Osteocyte (in vitro differentiated cells): ENCODE results near the gene DYNC1H1. TPM values are rescaled to one million over a fixed set of nuclear protein-coding genes. Genes with fewer than 3 reads are reported as not detected.

ENCODE experiments used
- DNase-seq: peaks from one replicate; pipeline ENCODE4 v3.0.0; 2021; ENCODE audit warnings: mixed read lengths; ENCODE audit not compliant: unreplicated experiment; ENCODE audit errors: extremely low spot score
- H3K27ac Mint-ChIP-seq: one replicate; pipeline ENCODE4 v1.8.0; 2021; ENCODE audit warnings: mild to moderate bottlenecking, mixed read lengths; ENCODE audit not compliant: unreplicated experiment
- H3K27me3 Mint-ChIP-seq: one replicate; pipeline ENCODE4 v1.8.0; 2021; ENCODE audit warnings: mixed read lengths; ENCODE audit not compliant: unreplicated experiment
- H3K36me3 Mint-ChIP-seq: one replicate; pipeline ENCODE4 v1.8.0; 2021; ENCODE audit warnings: mixed read lengths; ENCODE audit not compliant: unreplicated experiment
- H3K4me1 Mint-ChIP-seq: one replicate; pipeline ENCODE4 v1.8.0; 2021; ENCODE audit warnings: mixed read lengths; ENCODE audit not compliant: unreplicated experiment
- H3K4me3 Mint-ChIP-seq: one replicate; pipeline ENCODE4 v1.8.0; 2021; ENCODE audit warnings: mild to moderate bottlenecking, moderate library complexity, mixed read lengths; ENCODE audit not compliant: unreplicated experiment
- H3K9me3 Mint-ChIP-seq: one replicate; pipeline ENCODE4 v1.8.0; 2021; ENCODE audit warnings: mixed read lengths; ENCODE audit not compliant: unreplicated experiment
- CTCF ChIP-seq: fragments of 200-600 bp; sonication (generic); IDR thresholded peaks from 2 replicates; pipeline ENCODE4 v1.5.0; 2021; ENCODE audit warnings: antibody characterized with exemption, mild to moderate bottlenecking, moderate library complexity
- total RNA-seq: library from RNA; stranded (reverse); gene quantifications from 2 replicates; pipeline ENCODE4 v1.2.1, GENCODE V29; 2021

Gene DYNC1H1
- total RNA-seq, 1 donor from 2014 or later, result 821 TPM

- DNase-seq, result no peak
- H3K4me1 Mint-ChIP-seq, result peaks cover 25% of the 10 kb centered on the region
- H3K4me3 Mint-ChIP-seq, result no peak overlapping the region
- no peaks in the 10 kb centered on the region for H3K27me3 Mint-ChIP-seq
- peaks cover 14% of the 10 kb centered on the region for H3K36me3 Mint-ChIP-seq
- H3K27ac Mint-ChIP-seq, result peak overlapping the region; percentile 23
- H3K9me3 Mint-ChIP-seq, result no peaks in the 10 kb centered on the region
- no peak for TF ChIP-seq CTCF
These were observed 125.4 kb downstream of the DYNC1H1 start for GRCh38 chr14:102089621-102090343.

GRCh38 chr14:102090713-102091112 is 126.3 kb downstream of the DYNC1H1 start:
- H3K4me3 Mint-ChIP-seq, result no peak overlapping the region
- no peaks in the 10 kb centered on the region for H3K9me3 Mint-ChIP-seq
- no peak for TF ChIP-seq CTCF

GRCh38 chr14:102092806-102093205 is 128.4 kb downstream of the DYNC1H1 start:
- no peak overlapping the region for H3K4me3 Mint-ChIP-seq
- no peaks in the 10 kb centered on the region for H3K9me3 Mint-ChIP-seq
- H3K36me3 Mint-ChIP-seq, result no peaks in the 10 kb centered on the region
- H3K27ac Mint-ChIP-seq, result no peak overlapping the region
- no peak for TF ChIP-seq CTCF
- no peak for DNase-seq
- no peaks in the 10 kb centered on the region for H3K27me3 Mint-ChIP-seq
- peaks cover 28% of the 10 kb centered on the region for H3K4me1 Mint-ChIP-seq

More at GRCh38 chr14:102090713-102091112, 126.3 kb downstream of the DYNC1H1 start:
- Mint-ChIP-seq H3K4me1 (peaks cover 23% of the 10 kb centered on the region), H3K27me3 (no peaks in the 10 kb centered on the region), H3K36me3 (peaks cover 5% of the 10 kb centered on the region), H3K27ac (no peak overlapping the region)
- no peak for DNase-seq

- Mint-ChIP-seq H3K27me3 (no peaks in the 10 kb centered on the region), H3K36me3 (no peaks in the 10 kb centered on the region), H3K4me1 (peaks cover 21% of the 10 kb centered on the region), H3K27ac (no peak overlapping the region), H3K4me3 (no peak overlapping the region), H3K9me3 (no peaks in the 10 kb centered on the region)
- no peak for TF ChIP-seq CTCF
- no peak for DNase-seq
These were observed 129.7 kb downstream of the DYNC1H1 start for GRCh38 chr14:102094101-102094500.

- H3K36me3 Mint-ChIP-seq, result no peaks in the 10 kb centered on the region
- peaks cover 17% of the 10 kb centered on the region for H3K4me1 Mint-ChIP-seq
- H3K9me3 Mint-ChIP-seq, result no peaks in the 10 kb centered on the region
- H3K4me3 Mint-ChIP-seq, result no peak overlapping the region
- no peak for DNase-seq
- peak overlapping the region; percentile 41 for H3K27ac Mint-ChIP-seq
- H3K27me3 Mint-ChIP-seq, result no peaks in the 10 kb centered on the region
- TF ChIP-seq CTCF, result no peak
These were observed 131.0 kb downstream of the DYNC1H1 start for GRCh38 chr14:102095231-102095870.
